Endothelial cell (in vitro differentiated cells): ENCODE measurements around the gene DCPS. TPM values are rescaled to one million over a fixed set of nuclear protein-coding genes. Genes with fewer than 3 reads are reported as not detected.

ENCODE experiments used
- DNase-seq: peaks from one replicate; pipeline ENCODE4 v3.0.0; 2021; ENCODE audit warnings: low spot score
- H3K27ac Mint-ChIP-seq: one replicate; pipeline ENCODE4 v1.8.0; 2021; ENCODE audit warnings: mixed read lengths, inconsistent platforms; ENCODE audit not compliant: unreplicated experiment
- H3K27me3 Mint-ChIP-seq: one replicate; pipeline ENCODE4 v1.8.0; 2021; ENCODE audit warnings: mild to moderate bottlenecking, moderate library complexity, mixed read lengths, inconsistent platforms; ENCODE audit not compliant: unreplicated experiment
- H3K36me3 Mint-ChIP-seq: one replicate; pipeline ENCODE4 v1.8.0; 2021; ENCODE audit warnings: mild to moderate bottlenecking, low read depth, mixed read lengths, inconsistent platforms; ENCODE audit not compliant: unreplicated experiment
- H3K4me1 Mint-ChIP-seq: one replicate; pipeline ENCODE4 v1.8.0; 2021; ENCODE audit warnings: mild to moderate bottlenecking, mixed read lengths, inconsistent platforms; ENCODE audit not compliant: unreplicated experiment
- H3K4me3 Mint-ChIP-seq: one replicate; pipeline ENCODE4 v1.8.0; 2021; ENCODE audit warnings: mild to moderate bottlenecking, mixed read lengths, inconsistent platforms; ENCODE audit not compliant: unreplicated experiment
- H3K9me3 Mint-ChIP-seq: one replicate; pipeline ENCODE4 v1.8.0; 2021; ENCODE audit warnings: mixed read lengths, inconsistent platforms; ENCODE audit not compliant: unreplicated experiment
- CTCF ChIP-seq: fragments of 200-600 bp; sonication (generic); IDR thresholded peaks from one replicate; pipeline ENCODE4 v1.5.0; 2021; ENCODE audit warnings: antibody characterized with exemption; ENCODE audit not compliant: unreplicated experiment
- total RNA-seq: library from RNA; stranded (reverse); fragmentation: NEBNext Ultra II Directional; extraction: Animal tissue kit (Norgen Biotek cat#: 25700); gene quantifications from one replicate; pipeline ENCODE4 v1.2.1, GENCODE V29; 2021; ENCODE audit not compliant: unreplicated experiment

Gene DCPS
- total RNA-seq, 1 donor from 2014 or later, result 11.3 TPM

- H3K4me3 Mint-ChIP-seq, result peak overlapping the region; percentile 59
- TF ChIP-seq CTCF, result no peak
- H3K4me1 Mint-ChIP-seq, result peaks cover 40% of the 10 kb centered on the region
These were observed 23.3 kb upstream of the DCPS start for GRCh38 chr11:126280595-126280994.

DNA sequence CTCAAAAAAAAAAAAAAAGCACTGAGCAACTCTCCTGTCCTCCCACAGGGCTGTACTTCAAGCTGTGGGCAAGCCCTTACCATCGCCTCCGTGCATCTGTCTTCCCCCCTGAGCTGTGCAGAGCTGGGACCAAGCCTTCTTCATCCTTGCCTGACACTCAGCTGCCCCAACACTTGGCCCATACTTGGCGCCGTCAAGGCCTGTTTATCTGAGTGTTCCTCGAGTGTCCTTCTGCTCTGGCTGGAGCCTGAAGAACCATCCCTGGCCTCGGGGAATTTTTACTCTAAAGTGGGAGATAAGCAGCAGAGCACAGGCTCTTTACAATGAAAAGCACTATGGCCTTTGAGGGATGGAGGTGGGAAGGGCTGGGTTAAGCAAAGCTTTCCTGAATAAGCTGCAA is 22.6 kb upstream of the DCPS start:
- Mint-ChIP-seq H3K9me3 (no peaks in the 10 kb centered on the region), H3K4me1 (peaks cover 40% of the 10 kb centered on the region), H3K27ac (peak overlapping the region; percentile 53), H3K36me3 (peaks cover 31% of the 10 kb centered on the region), H3K27me3 (peaks cover 23% of the 10 kb centered on the region), H3K4me3 (peak overlapping the region; percentile 87)
- no peak for DNase-seq
- no peak for TF ChIP-seq CTCF

More at GRCh38 chr11:126280595-126280994, 23.3 kb upstream of the DCPS start:
- DNase-seq, result peak; percentile 49
- no peaks in the 10 kb centered on the region for H3K9me3 Mint-ChIP-seq
- H3K27me3 Mint-ChIP-seq, result peaks cover 24% of the 10 kb centered on the region
- peaks cover 33% of the 10 kb centered on the region for H3K36me3 Mint-ChIP-seq
- peak overlapping the region; percentile 89 for H3K27ac Mint-ChIP-seq

GRCh38 chr11:126281666-126282175 is 22.1 kb upstream of the DCPS start:
- Mint-ChIP-seq H3K27me3 (peaks cover 23% of the 10 kb centered on the region), H3K9me3 (no peaks in the 10 kb centered on the region), H3K4me3 (peak overlapping the region; percentile 87), H3K36me3 (peaks cover 32% of the 10 kb centered on the region), H3K4me1 (peaks cover 40% of the 10 kb centered on the region), H3K27ac (peak overlapping the region; percentile 59)
- TF ChIP-seq CTCF, result no peak
- DNase-seq, result no peak

GRCh38 chr11:126282361-126282735 is 21.5 kb upstream of the DCPS start:
- Mint-ChIP-seq H3K4me1 (peaks cover 40% of the 10 kb centered on the region), H3K36me3 (peaks cover 28% of the 10 kb centered on the region), H3K4me3 (peak overlapping the region; percentile 89), H3K27me3 (peaks cover 23% of the 10 kb centered on the region), H3K27ac (peak overlapping the region; percentile 59), H3K9me3 (no peaks in the 10 kb centered on the region)
- peak; percentile 42 for DNase-seq
- no peak for TF ChIP-seq CTCF

- Mint-ChIP-seq H3K27ac (peak within 1 kb of the TSS; percentile 97), H3K36me3 (peaks cover 22% of the 10 kb centered on the region), H3K27me3 (peaks cover 23% of the 10 kb centered on the region), H3K4me1 (peaks cover 40% of the 10 kb centered on the region), H3K9me3 (no peaks in the 10 kb centered on the region), H3K4me3 (peak within 1 kb of the TSS; percentile 95)
- DNase-seq, result peak; percentile 52
- no peak for TF ChIP-seq CTCF
These were observed 20.9 kb upstream of the DCPS start, which contains the start of gene TIRAP for GRCh38 chr11:126282736-126283591. TIRAP (plus strand) TSS chr11:126283093; CDS start chr11:126290895, 7,802 bp downstream.
